ENCODE measurements around the gene KRTAP4-16.
"Not testable (repeated sequence)": the region's sequence is repeated elsewhere in the genome, so short reads cannot be mapped to it uniquely, and the experiment has no call there.

KRTAP4-16 gene

GRCh38 chr17:41116297-41116696 is 14.3 kb upstream of the KRTAP4-16 start:
- TF ChIP-seq CTCF (IDR thresholded peaks at IDR 0.05), result no peak
- Histone ChIP-seq H3K27ac (no peak overlapping the region), H3K4me3 (no peak overlapping the region)
- DNase-seq (ENCODE audit: low spot score), result no peak

GRCh38 chr17:41111151-41111885 is 9.3 kb upstream of the KRTAP4-16 start:
- Histone ChIP-seq H3K4me3 (no peak overlapping the region), H3K27ac (no peak overlapping the region)
- TF ChIP-seq CTCF (IDR thresholded peaks at IDR 0.05), result no peak
- DNase-seq (ENCODE audit: low spot score), result no peak

GRCh38 chr17:41108728-41109386 is 6.8 kb upstream of the KRTAP4-16 start:
- not testable (repeated sequence) for H3K27ac ChIP-seq; DNase-seq (ENCODE audit: low spot score); H3K4me3 ChIP-seq

GRCh38 chr17:41107941-41108450 is 6.0 kb upstream of the KRTAP4-16 start:
- no peak overlapping the region for H3K27ac ChIP-seq
- H3K4me3 ChIP-seq, result no peak overlapping the region
- no peak for TF ChIP-seq CTCF (IDR thresholded peaks at IDR 0.05)
- DNase-seq (ENCODE audit: low spot score), result no peak

- DNase-seq (ENCODE audit: low spot score); H3K4me3 ChIP-seq; H3K27ac ChIP-seq: not testable (repeated sequence)
These were observed 3.3 kb upstream of the KRTAP4-16 start, which contains the start of gene KRTAP4-9 for GRCh38 chr17:41105347-41105746. KRTAP4-9 (plus strand) TSS chr17:41105389; CDS start chr17:41105389, 0 bp downstream.

GRCh38 chr17:41104386-41105038 is 2.5 kb upstream of the KRTAP4-16 start:
- H3K4me3 ChIP-seq; H3K27ac ChIP-seq; DNase-seq (ENCODE audit: low spot score): not testable (repeated sequence)

- TF ChIP-seq CTCF (IDR thresholded peaks at IDR 0.05), result no peak
- Histone ChIP-seq H3K27ac (no peak overlapping the region), H3K4me3 (no peak overlapping the region)
- no peak for DNase-seq (ENCODE audit: low spot score)
These were observed 1.9 kb upstream of the KRTAP4-16 start for GRCh38 chr17:41103896-41104295.

GRCh38 chr17:41099682-41100480 is 2.1 kb downstream of the KRTAP4-16 start:
- not testable (repeated sequence) for H3K27ac ChIP-seq

More at GRCh38 chr17:41099682-41100480, 2.1 kb downstream of the KRTAP4-16 start:
- not testable (repeated sequence) for H3K4me3 ChIP-seq; DNase-seq (ENCODE audit: low spot score)
